ENCODE measurements around the gene SLC37A2.

- TF ChIP-seq CTCF (IDR thresholded peaks at IDR 0.05) (no peak), EP300 (IDR thresholded peaks at IDR 0.05) (no peak)
Observed at GRCh38 chr11:125049164-125049792, 13.8 kb upstream of the SLC37A2 start.
